ENCODE data around the gene INPP5E.

GRCh38 chr9:136383436-136383835 is 56.2 kb downstream of the INPP5E start:
- TF ChIP-seq CTCF (IDR thresholded peaks at IDR 0.05) (no peak), POLR2AphosphoS5 (IDR thresholded peaks at IDR 0.05; ENCODE audit: insufficient read depth in 1 of 2, low read depth in 1 of 2) (no peak)

All from vagina (tissue), 2 donors.